ENCODE results near the gene XG.

DNA sequence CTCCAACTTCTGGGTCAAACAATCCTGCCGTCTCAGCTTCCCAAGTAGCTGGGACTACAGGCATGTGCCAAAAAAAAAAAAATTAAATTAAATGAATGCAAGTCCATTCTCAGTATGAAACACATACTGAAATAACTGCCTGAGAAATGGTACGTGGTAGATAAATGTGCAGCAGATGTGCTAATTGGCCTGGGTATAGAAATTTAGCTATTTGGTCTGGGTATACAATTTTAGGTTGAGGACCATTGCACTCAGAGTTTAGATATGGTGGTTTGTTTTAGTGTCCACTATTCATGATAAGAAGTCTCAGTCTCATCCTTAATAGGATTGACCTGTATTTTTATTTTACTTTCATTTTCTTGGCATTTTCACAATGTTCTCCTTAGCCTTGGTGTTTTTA, 86.1 kb downstream of the XG start:
- TF ChIP-seq, protein P1, sequence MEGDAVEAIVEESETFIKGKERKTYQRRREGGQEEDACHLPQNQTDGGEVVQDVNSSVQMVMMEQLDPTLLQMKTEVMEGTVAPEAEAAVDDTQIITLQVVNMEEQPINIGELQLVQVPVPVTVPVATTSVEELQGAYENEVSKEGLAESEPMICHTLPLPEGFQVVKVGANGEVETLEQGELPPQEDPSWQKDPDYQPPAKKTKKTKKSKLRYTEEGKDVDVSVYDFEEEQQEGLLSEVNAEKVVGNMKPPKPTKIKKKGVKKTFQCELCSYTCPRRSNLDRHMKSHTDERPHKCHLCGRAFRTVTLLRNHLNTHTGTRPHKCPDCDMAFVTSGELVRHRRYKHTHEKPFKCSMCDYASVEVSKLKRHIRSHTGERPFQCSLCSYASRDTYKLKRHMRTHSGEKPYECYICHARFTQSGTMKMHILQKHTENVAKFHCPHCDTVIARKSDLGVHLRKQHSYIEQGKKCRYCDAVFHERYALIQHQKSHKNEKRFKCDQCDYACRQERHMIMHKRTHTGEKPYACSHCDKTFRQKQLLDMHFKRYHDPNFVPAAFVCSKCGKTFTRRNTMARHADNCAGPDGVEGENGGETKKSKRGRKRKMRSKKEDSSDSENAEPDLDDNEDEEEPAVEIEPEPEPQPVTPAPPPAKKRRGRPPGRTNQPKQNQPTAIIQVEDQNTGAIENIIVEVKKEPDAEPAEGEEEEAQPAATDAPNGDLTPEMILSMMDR (IDR thresholded peaks at IDR 0.05): no peak
- no peak for TF ChIP-seq POLR2AphosphoS5 (IDR thresholded peaks at IDR 0.05)
